ENCODE data around the gene ORM1. TPM values are rescaled to one million over a fixed set of nuclear protein-coding genes. Genes with fewer than 3 reads are reported as not detected.

The ORM1 gene
- total RNA-seq, 1 experiment from 2014 or later: 4.4 TPM

DNA sequence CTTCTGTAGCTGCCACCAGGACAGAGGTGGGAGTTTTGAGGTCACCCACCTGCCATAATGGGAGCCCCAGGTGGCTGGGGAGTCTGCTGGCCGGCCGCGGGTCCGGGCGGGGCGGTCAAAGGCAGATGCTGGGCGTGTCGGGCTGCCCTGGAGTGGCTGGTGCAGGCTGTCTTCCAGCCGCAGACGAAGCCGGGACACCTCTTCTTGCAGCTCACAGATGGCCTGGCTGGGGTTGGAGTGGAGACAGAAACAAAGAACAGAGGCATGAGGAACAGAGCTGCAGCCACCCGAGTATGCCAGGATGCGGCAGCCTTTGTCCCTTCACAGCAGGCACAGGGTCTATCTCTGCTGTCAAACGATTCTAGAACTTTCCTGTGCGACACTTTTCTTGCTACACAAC, 24.8 kb downstream of the ORM1 start:
- H3K79me1 ChIP-seq (ENCODE audit: insufficient read depth, low read depth, low read length, poor library complexity, severe bottlenecking): no peaks in the 10 kb centered on the region
- no peak overlapping the region for H3K9ac ChIP-seq (ENCODE audit: extremely low read depth, insufficient read length, low read length)
- peak overlapping the region in 1 of 3 experiments; percentile 54; a peak in 1 of 7 replicates for H3K27ac Mint-ChIP-seq

More for the DNA sequence above, 24.8 kb downstream of the ORM1 start:
- Histone ChIP-seq H4K20me1 (ENCODE audit: control insufficient read depth, insufficient read depth, insufficient read length) (no peaks in the 10 kb centered on the region), H4K91ac (ENCODE audit: insufficient read length, low read depth, low read length) (no peak overlapping the region), H3K23me2 (ENCODE audit: insufficient read length, low read depth, low read length, poor library complexity, severe bottlenecking) (no peaks in the 10 kb centered on the region), H2AFZ (ENCODE audit: low read length) (no peak overlapping the region), H3K56ac (ENCODE audit: insufficient read length, low read depth, low read length) (no peak overlapping the region), H3K79me2 (ENCODE audit: insufficient read depth, low read length) (no peaks in the 10 kb centered on the region), H2AK5ac (ENCODE audit: insufficient read length, low read length) (no peak overlapping the region), H3K27me3 (ENCODE audit: insufficient read depth, low read length) (no peaks in the 10 kb centered on the region), H2BK12ac (ENCODE audit: insufficient read length, low read depth, low read length) (no peak overlapping the region), H3K9me3 (ENCODE audit: control insufficient read depth, low read depth, low read length) (no peaks in the 10 kb centered on the region), H3K4ac (ENCODE audit: low read depth, low read length) (no peak overlapping the region), H4K8ac (replicated peaks; ENCODE audit: insufficient read length, low read depth, low read length) (no peak overlapping the region), H3K23ac (ENCODE audit: insufficient read length, low read depth, low read length) (no peak overlapping the region), H3T11ph (ENCODE audit: low read length) (no peak overlapping the region), H3K14ac (ENCODE audit: insufficient read depth, low read length) (no peak overlapping the region), H2BK120ac (ENCODE audit: low read depth, low read length, poor library complexity, severe bottlenecking) (no peak overlapping the region), H3K4me1 (ENCODE audit: insufficient read depth, low read length) (peaks cover 4% of the 10 kb centered on the region), H2BK5ac (ENCODE audit: insufficient read length, low read length) (no peak overlapping the region), H4K5ac (ENCODE audit: insufficient read length, low read depth, low read length) (no peak overlapping the region), H3K4me2 (ENCODE audit: insufficient read depth, insufficient read length, low read length) (no peak overlapping the region), H3K18ac (ENCODE audit: insufficient read length, low read depth, low read length) (no peak overlapping the region), H3K27ac (ENCODE audit: insufficient read length, low read depth, low read length) (no peak overlapping the region), H2BK20ac (ENCODE audit: low read depth, low read length, poor library complexity, severe bottlenecking) (no peak overlapping the region), H2BK15ac (ENCODE audit: low read depth, low read length) (no peak overlapping the region)
- TF ChIP-seq, protein P1, sequence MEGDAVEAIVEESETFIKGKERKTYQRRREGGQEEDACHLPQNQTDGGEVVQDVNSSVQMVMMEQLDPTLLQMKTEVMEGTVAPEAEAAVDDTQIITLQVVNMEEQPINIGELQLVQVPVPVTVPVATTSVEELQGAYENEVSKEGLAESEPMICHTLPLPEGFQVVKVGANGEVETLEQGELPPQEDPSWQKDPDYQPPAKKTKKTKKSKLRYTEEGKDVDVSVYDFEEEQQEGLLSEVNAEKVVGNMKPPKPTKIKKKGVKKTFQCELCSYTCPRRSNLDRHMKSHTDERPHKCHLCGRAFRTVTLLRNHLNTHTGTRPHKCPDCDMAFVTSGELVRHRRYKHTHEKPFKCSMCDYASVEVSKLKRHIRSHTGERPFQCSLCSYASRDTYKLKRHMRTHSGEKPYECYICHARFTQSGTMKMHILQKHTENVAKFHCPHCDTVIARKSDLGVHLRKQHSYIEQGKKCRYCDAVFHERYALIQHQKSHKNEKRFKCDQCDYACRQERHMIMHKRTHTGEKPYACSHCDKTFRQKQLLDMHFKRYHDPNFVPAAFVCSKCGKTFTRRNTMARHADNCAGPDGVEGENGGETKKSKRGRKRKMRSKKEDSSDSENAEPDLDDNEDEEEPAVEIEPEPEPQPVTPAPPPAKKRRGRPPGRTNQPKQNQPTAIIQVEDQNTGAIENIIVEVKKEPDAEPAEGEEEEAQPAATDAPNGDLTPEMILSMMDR (conservative IDR thresholded peaks at IDR 0.05): no peak
- Mint-ChIP-seq H3K4me3 (no peak overlapping the region), H3K36me3 (ENCODE audit: insufficient read depth in 1 of 3, low read depth in 3 of 3) (peaks cover 46 to 82% (median 68%) of the 10 kb centered on the region in 3 experiments; a peak in 6 of 7 replicates), H3K27me3 (ENCODE audit: low read depth) (no peaks in the 10 kb centered on the region; the same call in 1 of the 2 replicates), H3K4me1 (peaks cover 14 to 20% of the 10 kb centered on the region in 2 experiments), H3K9me3 (no peaks in the 10 kb centered on the region)
- WGBS (ENCODE audit: extremely low coverage, insufficient read length, low lambda C conversion rate): no CpG with 5 or more reads among the region's 15 CpGs
- no peak for DNase-seq
